ENCODE measurements around the gene DHX9.
A peak's percentile ranks its signal among the peaks of the same experiment; 100 is the strongest.

The DHX9 gene

DNA sequence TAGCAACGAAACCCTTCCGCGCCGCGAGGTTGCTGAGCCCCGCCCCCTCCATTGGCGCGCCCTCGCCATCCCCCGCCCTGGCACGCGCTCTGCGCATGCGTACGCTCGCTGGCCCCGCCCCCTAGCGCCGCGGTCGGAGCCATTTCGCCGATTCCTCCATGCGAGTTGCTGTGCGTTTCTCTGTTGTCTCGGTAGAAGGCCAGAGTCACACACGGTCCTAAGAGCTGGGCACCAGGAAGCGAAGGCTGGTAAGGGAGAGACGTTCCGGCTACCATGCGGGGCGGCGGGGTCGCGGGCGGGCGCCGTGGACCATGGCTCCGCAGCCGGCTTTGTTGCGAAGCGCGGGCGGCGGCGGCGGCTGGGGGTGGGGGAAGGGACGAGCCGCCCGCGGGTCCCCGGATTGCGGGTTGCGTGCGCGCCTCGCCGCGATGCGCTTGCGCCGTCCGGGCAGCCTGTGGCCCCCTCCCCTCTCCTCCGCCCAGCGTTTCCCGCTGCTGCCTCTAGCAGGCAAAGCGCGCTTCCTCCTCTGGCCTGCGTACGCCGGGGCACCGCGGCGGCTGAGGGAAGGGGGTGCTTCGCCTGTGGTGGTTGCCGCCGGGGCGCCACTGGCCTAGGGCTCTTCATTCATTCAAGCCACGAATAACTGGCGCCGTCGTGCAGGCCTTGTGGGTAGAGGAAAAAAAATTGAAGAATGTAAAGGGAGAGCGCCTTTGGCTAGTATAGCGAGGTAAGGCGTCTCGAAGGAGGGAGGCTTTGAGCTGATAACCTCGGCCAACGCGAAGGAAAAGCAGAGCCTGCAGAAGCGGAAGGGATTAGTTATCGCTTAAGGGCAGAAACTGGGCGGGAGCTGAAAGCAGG lies at the start of gene DHX9:
TSS of gene DHX9 (plus strand) at position 139 of the 858 bp plus-strand sequence. CDS start 3,220 bp downstream, outside the sequence.
- DNase-seq, result peak; percentile 96

DNA sequence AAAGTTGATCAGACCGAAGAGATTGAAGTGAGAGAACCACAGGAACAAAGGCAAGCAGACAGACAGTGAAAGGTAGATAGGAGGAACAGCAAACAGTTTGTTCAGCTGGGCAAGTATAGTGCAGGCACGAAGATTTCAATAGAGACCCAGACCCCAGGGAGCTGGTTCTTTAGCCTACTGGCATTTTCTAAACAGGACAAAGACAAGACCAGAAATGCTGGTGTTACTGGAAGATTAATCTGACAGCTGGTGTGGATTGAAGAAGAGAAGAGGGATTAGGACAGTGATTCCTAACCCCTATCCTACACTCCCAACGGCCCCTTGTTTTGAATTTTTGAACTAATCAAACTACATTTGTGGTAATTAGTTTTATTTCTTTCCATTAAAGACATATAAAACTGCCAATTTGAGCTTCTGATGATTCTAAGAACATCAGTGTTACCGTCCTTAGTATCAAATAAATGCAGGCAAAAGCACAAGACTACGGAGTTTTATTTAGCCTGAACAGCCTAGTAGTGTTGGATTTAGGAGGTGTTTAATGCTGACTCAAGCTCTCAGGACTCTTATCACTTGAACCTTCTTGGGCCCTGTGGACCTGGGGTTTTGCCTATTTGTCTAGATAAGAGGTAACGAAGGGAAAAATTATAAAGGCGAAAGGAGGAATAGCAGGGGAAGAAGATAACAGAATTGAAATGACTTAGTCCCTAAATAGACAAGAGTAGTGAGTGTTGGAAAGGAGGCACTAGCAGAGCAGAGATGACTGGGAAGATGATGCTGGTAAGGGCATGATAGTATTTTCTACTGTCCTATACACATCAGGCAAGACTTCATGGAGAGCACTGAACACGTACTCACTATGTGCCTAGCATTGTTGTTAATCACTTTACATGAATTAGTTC lies 47.6 kb upstream of the DHX9 start:
- no peak for DNase-seq

DNA sequence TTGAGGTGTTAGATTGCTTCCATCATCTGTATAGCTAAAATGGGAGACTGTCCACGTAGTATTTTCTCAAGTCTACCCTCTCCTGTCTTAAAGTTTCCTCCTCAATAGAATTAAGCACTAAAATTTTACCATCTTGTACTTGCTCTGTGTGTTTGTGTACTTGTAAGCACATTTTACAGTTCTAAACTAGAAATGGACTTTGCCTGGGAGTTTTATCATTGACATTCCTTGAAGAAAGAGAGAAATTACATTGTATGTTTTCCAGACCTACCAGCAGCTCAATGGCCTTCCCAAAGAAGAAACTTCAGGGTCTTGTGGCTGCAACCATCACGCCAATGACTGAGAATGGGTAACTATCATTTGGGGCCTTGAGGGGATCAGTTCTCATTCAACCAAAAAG lies 45.1 kb upstream of the DHX9 start:
- no peak for DNase-seq

DNA sequence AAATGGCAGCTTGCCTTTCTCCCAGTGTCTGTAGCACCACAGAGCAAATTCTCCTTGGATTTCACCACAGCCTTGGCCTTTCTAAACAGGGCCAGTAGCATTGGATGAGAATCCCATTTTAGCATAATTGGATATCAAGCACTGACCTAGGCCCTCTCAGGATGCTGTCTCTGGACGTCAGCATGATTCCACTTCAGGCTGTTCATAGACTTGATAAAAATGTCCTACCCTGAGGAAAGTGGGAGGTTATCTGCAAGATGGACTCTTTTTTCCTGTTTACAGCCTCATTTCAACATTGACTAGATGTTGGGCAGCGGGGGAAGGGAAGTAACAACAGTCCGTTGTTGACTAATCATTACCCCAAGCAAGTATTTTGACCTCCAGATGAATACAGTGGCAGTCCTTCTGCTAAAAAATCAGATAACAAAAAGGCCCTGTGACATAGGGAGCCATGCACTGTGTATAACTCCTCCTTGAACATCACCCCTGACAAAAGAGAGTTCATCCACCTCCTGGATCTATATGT lies 44.4 kb upstream of the DHX9 start:
- no peak for DNase-seq

DNA sequence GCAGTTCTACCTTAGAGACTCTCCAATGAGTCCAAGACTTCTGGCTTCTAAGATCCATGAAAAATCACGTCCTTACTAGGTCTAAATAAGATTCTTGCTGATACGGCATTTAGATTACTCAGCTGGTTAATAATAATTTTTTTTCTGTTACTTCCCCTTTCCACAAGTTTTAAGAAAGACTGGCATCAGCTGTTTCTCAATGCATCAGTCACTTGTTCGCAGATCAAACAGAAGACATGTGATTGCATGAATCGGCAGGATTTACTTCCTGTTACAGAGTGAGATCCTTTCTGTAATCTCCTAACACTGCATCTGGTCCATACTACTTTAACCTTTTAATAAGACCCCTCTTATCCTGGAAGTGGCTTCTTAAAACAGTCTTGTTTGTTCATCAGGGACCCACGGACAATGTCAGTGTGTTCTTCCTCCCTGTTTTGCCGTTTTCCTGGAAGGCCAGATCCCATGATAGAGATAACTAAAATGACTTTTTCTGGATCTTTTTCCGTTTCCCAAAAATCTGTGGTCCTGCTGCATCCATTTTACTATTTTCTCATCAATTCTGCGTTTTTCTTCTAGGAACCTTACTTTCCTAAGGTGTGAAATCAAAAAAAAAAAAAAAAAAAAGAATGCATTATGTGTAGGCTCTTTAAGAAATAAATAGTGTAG lies 43.5 kb upstream of the DHX9 start:
- no peak for DNase-seq

DNA sequence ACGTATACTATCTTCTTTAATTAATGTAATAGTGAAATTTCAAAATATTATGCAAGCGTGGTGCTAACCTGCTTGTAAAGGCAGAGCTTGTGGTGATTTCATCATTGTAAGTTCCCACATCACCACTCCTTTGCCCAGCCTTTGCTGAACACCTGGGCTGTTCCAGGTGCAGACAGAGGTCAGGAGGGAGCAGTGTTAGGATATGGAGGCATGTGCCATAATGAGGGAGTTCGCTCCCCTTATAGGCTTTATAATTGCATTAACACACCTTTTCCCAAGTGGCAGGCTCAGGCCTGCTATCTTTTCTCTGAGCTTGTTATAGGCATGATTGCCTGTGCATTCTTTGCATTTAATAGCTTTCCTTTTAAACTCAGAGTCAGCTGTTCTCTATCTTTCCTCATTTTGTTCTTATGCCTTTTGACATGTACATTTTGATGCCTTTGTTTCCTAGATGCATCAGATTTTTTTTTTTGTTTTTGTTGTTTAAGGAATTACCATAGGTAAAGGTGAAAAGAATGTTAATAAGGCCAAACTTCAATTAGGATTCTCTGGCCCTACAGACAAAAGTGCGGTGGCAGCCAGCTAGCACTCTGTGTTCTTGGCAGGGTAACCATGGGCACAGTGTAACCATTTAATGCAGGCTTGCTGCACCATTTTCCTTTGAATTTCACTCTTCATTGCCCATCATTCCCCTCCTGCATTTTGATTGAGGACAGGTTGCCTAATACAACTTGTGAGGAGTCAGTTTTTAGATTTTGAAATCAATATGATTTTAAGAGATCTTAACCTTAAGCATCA lies 36.9 kb upstream of the DHX9 start:
- peak; percentile 38 for DNase-seq

DNA sequence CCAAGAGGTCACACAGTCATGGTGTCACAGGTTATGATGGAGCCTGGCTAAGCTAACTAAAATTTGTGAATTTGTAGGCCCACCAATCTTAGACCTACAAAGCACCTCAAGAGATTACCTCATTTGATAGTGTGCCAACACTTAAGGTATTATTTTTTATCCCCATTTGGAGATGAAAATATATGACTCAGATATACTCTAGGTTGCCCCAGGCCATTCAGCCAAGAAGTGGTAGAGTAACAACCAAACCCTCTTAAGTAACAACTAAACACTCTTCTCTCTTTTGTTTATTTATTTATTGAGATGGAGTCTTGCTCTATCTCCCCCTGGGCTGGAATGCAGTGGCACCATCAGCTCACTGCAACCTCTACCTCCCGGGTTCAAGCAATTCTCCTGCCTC lies 35.3 kb upstream of the DHX9 start:
- DNase-seq, result no peak

DNA sequence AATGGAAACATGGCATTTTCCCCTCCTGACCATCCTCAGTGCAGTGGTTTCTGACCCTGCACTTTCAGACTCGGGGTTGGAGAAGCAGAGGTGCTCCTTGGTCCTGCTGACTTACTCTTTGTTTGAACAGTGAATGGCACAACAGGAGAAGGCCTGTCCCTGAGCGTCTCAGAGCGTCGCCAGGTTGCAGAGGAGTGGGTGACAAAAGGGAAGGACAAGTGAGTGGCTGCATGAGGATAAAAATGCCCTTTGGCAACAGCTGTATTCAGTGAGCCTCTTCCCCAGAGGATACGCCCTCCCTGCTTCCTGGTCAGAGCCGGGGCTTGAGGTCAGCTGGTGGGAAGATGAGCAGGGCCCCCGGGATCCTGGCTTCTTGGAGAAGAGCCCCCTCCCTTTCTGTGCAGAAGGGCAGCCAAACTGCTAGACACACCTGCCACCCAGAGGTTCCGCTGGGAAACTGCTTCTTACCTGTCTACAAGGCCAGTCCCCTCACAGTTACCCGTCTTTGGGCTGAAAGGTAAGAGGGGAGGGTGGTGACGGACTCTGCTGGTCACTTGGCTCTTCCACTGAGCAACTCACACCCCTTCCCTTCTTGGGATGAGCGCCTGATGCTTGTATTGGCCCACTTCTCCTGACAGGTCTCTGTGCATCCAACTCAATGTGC lies 33.0 kb upstream of the DHX9 start:
- peak; percentile 80 for DNase-seq

DNA sequence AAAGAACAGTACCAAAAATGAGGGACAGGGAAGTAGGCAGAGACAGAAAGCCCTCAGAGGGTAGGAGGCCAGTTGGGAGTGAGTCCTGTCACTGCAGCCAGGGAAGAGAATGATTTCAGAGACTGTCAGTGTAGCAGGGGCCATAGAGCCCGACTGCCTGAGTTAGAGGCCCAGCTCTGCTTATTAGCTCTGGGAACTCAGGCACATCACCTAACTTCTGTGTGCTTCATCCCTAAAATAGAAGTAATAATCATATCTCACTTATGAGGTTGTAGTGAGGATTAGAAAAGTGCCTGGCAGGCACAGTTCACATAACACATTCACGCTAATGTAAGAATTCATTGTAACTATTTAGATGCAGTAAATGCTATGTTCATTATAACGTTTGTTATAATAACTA lies 31.2 kb upstream of the DHX9 start:
- DNase-seq, result no peak

DNA sequence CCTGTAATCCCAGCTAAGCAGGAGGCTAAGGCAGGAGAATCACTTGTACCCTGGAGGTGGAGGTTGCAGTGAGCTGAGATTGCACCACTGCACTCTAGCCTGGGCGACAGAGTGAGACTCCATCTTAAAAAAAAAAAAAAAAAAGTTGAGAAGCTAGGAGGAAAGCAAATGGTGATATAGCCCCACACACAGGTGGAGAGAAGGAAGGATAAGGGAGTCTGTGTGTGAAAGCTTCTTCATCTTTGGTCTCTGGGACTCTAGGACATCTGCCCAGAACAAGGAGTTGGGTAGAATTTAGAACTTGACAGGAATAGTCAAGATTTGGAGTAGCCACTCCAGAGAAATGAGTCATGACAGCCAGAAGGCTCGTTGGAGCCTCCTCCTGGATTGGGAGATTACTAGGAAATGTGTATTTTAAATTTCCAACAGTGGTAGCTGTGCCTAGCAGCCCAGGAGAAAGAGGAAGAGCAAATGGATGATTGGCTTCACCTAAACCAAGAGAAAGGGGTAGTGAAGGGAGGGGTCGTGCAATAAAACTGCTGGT lies 29.7 kb upstream of the DHX9 start:
- DNase-seq, result no peak

DNA sequence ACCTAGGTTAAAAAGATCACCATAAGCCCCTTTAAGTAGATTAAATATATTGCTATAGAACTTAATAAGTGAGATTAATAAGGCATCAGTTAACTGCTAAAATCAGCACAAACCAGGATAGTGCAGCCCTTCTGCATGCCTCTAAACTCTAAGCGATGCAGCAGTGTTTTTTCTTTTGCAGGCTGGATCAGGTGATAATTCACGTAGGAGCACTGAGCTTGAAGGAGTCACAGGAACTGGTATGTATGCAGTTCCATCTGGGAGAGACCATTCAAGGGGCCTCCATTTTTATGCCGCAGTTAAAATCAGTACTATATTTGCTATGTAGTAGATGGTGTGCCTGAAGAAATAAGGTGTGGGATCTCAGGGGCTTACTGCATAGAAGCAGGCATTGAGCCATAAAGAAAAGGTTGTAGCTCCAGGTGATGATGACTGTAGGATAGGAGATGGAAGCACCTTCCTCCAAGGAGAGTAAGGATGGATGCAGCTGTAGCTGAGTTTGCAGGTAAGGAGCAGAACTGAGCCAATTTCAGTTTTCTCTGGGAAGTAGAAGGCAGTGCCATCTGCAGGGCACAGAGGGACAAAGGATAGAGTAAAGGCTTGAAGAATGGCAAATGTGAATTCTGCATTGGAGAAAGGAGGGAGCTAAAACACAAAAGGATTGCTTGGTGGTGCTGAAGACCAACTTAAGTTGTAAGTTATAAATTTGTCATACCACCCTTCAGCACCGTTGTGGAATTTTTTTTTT lies 27.0 kb upstream of the DHX9 start:
- no peak for DNase-seq

DNA sequence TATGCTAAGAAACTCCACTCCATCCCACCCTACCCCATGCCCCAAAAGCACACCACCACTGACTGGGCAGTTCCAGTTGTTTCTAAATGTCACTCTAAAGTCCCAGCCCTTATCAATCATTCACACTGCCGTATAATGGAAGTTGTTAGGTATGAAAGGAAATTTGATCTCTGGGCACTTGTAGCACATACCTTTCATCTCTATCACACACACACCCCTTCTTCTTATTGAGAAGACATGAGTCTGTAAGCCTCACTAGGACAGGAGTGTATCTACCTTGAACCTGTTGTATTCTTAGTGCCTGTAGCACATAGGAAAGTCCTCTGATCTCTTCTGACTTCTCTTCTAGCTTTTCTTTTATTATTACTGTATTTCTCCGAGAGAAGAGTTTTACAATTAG lies 22.3 kb upstream of the DHX9 start:
- DNase-seq, result no peak

DNA sequence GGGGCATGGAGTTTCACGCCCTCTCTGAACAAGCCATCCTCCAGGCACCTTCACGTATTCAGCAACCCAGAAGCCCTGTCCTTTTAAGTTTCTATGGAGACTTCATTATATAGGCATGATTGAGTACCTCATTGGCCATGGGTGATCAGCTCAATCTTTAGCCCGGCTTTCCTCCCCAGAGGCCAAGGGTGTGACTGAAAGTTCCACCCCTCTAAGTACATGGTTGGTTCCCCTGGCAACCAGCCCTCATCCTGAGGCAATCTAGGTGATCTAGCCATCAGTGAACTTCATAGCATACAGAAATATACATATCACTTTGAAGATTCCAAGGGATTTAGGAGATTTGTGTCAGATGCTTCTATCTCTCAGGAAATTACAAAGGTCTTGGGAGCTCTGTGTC lies 21.3 kb upstream of the DHX9 start:
- DNase-seq, result no peak

DNA sequence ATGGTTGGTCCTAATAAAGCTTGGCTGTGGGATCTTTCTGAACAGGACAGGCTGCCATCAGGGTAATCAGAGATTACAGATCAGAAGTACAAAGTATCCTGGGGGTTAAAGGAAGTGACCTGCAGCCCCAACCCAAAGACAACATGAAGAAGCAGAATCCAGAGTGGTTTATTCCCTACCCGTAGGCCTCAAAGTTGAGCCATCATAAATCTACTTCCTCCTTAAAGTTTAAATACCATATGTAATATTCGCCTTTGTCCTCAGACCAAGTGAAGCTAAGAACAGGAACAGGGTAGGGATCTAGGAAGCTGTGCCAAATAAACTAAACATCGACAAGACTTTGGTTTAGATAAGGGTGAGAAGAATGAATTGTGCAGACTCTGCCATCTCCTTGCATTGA lies 15.9 kb upstream of the DHX9 start:
- no peak for DNase-seq

DNA sequence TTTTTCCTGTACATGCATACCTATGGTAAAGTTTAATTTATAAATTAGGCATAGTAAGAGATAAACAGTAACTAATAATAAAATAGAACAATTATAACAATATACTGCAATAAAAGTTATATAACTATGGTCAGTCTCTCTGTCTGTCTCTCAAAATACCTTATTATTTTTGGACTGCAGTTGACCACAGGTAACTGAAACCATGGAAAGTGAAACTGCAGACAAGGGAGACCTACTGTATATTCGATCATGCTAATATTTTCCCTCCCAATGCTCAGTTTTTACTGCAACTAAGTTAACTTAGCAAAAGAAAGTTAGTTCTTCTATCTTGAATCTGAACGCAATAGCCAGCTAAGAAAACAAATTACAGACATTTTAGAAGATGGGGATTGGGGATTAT lies 12.3 kb upstream of the DHX9 start:
- no peak for DNase-seq

DNA sequence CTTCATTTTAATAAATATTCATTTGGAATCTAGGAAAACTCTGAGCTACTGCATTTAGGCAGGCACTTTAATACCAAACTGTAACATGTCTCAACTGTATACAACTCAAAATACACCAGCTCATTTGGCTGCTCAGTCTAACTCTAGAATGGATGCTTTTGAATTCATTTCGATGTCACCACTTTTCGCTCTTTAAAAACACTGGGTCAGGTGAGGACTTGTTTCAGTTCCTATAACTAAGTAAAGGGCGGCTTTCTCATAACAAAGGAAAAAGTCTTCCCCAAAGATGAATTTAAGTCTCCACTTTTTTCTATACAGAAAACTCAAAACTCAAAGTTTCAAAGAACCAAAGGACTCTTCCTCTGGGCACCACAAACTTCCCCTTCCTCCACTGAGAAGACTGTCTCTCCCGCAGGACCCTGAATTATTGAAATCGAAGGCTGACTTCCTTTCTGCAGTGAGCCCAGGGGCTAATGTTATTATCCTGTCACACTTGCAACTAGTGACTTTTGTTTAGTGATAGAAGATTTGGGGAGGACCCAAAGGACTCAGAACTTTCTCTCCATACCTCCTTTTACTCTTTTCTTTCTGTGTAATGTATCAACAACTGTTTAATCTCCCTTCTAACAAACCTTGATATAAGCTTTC lies 9.7 kb upstream of the DHX9 start:
- DNase-seq, result no peak

DNA sequence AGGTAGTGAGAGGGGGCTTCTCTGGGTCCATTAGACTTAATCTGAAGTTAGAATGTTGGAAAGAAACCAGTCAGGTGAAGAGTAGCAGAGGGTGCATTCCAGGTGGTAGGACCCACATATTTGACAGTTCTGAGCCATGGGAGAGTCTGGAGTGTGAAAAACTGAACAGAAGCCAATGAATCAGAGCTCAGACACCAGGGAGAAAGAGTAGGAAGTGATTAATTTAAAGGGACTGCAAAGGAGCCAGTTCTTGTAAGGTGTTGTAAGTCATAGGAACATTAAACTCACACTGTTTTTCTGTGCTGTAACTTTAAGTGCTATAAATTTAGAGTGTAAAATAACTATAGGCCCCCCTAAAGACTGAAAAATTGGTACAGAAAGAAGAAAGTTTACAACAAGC lies 5.9 kb upstream of the DHX9 start:
- no peak for DNase-seq

DNA sequence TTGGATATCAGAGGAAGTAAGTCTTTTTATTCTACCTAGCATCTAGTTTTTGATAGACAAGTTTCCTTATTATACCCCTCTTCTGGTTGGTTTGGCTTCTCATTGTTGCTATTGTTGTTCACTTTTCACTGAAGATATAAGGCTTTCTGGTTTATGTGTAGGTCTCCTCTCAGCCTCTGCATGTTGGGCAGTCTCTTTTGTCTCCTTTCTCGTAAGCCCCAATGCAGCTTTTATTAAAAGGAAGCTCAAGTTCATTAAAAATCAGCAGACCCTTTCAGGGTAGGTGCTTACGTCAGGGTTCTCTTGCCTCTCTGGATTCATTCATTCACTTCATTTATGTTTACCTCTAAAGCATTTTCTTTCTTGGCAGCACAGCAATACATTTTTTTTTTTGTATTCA lies 4.8 kb upstream of the DHX9 start:
- no peak for DNase-seq

DNA sequence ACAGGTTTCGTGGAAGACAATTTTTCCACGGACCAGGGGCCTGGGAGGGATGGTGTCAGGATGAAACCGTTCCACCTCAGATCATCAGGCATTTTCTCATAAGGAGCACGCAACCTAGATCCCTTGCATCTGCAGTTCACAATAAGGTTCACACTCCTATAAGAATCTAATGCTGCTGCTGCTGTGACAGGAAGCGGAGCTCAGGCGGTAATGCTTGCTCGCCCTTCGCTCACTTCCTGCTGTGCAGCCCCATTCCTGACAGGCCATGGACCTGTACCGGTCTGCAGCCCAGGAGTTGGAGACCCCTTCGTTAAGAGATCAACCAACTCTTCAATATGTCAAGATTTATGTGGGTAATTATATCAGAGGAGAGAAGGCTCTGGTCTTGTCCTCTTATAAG lies 3.3 kb upstream of the DHX9 start:
- DNase-seq, result no peak

DNA sequence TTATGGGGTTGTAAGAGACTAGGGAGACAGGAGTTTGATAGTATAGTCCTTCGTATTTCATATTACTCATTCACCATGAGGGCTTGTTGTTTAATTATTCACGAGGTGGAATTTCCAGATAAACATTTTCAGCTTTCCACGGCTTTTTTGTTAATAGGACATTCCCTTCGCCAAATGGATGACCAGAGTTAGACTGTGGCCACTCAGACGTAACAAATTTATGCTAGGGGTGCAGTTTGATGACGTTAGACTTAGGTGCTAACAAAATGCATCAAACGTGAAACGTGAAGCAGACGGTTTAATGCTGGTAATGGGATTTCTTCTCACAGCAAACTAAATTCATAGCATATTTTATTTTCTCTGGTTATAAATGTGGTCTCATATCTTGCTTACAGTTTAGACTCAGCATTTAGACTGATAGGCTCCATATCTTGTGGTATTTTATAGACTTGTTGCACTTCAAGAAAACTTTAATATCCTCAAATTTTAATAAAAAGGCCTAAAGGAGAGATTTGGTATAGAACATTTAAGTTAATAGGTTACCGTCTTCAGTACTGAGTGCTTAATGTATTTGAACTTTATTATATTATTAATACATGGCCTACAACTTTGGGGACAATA lies 2.3 kb downstream of the DHX9 start:
- DNase-seq, result no peak
